Limb (tissue), 2 donors: ENCODE data around the gene ABCG5.

ENCODE experiments used
- DNase-seq, 2 donors: peaks; one replicate each; pipeline ENCODE4 v3.0.0-alpha.2; 2016; ENCODE audit errors: extremely low spot score in 2 of 2

ABCG5 gene

DNA sequence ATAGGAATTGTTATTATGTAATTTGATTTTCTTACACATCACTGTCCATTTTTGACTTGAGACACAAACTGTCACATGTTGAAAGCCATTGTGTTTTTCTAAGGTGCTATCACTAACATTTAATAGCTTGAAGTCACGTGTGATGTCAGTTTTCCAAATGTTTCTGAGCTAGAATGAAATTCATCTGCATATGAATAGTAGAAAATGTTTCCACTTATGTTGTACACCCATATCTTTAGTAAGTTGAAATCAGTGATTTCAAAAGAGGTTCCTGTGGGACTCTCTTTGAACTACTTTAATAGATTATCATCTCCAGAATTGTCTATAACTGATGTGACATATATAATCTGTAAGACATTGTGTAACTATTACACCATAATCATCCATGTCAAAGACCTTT is 27.8 kb downstream of the ABCG5 start:
- no peak for DNase-seq

DNA sequence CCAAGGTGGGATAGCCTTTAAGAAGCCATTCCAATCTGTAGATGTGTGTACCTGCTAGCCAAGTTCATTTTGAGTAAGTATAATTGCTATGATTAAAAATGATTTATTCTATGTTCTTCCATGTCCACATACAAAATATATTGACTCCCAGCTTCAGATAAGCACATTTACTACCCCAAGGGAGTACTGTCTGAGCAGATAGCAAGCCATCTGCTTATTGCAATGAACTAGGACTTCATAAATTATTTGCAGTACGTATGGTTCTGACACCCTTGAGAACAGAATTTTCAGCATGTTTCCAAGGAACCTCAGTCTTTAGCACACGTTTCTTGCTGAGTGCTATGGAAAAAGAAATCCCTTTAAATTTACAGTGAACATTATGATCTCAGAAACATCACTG is 28.2 kb downstream of the ABCG5 start:
- DNase-seq: no peak

DNA sequence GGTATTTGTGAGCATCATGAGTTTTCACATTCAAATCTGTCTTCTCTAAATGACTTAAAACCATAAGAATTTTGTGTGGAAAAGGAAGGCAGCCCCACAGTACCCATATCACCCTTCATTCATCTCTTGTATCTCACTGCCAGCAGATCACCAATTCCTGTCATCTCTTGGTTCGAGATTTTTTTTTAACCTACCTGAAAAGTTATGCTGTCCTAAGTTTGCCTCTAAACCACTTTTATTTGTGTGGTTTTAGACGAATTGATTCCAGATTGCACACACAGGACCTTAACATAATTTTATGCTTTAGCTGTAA is 32.0 kb downstream of the ABCG5 start:
- no peak for DNase-seq

DNA sequence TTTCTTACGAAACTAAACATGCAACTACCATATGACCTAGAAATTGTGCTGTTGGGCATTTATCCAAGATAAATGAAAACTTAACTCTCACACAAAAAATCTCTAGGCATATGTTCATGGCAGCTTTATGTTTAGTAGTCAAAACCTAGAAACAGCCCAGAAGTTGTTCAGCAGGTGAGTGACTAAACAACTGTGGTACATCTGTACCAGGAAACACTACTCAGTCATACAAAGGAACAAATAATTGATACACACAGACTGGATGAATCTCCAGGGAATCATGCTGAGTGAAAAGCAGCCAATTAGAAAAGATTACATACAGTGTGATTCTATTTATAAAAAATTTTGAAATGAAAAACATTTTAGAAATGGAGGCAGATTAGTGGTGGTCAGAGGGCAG is 35.5 kb downstream of the ABCG5 start:
- no peak for DNase-seq

DNA sequence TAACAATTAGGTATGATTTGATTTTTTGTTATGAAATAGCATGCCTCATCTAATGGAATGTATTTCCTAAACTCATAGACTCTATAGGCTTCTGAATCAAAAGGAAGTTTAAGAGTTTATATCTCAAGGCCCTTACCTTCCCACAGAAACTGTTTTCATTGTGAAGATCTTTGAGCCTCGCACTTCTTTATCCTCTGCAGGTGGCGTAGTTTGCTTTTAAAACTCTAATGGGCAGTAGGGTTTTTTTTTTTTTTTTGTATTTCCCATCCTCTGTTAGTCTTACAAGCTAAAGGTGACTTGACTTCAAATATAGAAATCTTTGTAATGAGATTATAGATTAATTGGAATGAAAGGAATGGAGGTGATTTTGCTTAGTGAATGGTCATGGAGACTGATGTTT is 36.5 kb downstream of the ABCG5 start:
- no peak for DNase-seq

DNA sequence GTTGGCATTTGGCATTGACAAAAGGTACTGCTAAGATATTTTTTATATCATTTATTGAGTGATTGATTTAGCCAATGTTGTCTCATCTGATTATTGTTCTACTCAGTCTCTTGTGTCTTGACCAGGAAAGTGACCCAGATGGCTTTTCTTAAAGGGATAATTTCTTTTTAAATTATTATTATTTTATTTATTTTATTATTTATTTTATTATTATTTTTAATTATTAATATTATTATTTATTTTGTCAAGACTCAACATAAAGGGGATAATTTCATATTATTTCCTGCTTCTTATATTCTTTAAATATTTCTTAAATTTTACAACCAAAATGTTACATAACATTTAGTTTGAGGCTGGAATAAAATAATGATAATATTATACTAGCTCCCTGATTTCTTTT is 37.7 kb downstream of the ABCG5 start:
- DNase-seq: no peak

DNA sequence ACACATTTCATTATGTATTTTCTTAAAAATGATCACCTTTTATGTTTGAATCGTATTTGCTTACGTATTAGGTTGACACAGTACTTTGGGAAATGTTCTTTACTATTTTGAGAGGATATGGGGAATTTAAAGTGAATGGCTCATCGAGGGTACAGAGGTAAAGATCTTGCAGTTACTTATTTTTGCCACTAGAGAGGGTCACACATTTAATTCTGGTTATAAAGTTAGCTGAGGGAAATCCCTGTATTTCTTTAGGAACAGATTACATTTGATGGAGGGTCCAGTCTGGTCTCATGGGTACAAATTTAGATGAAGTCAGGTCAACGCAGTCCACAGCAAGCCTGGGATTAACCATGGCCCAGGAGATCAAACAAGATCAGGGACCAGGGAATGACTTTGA is 40.3 kb downstream of the ABCG5 start:
- DNase-seq: no peak

DNA sequence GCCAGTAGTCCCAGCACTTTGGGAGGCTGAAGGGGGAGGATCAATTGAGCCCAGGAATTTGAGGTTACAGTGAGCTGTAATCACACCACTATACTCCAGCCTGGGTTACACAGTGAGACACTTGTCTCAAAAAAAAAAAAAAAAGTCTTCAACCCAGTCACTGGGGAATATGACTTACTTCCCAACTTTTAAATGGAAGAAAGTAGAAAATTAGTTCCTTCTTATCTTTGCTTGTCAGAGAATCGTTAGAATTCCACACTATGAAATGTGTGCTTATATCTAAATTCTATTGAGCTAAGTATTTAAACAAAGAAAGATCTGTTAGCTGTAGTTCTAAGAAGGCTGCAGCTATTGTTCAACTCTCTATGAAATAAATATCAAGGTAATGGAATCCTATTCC is 42.4 kb downstream of the ABCG5 start:
- no peak for DNase-seq

DNA sequence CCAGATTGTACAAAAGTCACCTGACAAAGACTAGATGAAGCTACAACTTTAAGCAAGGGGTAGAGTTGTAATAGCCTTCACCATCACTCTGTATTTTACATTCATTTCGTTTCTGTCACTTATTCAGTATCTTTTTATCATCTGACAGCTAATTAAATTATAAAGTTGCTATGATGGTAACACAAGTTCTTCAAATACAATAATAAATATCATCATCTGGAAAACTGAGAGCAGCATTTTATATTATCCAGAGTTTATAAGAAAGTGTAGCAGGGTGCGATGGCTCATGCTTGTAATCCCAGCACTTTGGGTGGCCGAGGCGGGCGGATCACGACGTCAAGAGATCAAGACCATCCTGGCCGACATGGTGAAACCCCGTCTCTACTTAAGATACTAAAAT is 43.7 kb downstream of the ABCG5 start:
- DNase-seq: no peak

DNA sequence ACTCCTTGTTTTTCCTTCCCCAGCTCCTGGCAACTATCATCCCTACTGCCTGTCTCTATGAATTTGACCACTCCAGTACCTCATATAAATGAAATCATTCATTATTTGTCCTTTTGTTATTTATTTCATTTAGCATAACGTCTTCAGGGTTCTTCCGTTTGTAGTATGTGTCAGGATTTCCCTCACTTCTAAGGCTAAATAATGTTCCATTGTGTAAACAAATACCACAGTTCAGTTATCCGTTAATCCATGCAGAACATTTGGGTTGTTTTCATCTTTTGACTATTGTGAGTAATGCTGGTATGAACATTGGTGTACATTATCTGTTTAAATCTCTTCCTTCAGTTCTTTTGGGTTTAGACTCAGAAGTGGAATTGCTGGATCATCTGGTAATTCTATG is 46.0 kb downstream of the ABCG5 start:
- DNase-seq: no peak

DNA sequence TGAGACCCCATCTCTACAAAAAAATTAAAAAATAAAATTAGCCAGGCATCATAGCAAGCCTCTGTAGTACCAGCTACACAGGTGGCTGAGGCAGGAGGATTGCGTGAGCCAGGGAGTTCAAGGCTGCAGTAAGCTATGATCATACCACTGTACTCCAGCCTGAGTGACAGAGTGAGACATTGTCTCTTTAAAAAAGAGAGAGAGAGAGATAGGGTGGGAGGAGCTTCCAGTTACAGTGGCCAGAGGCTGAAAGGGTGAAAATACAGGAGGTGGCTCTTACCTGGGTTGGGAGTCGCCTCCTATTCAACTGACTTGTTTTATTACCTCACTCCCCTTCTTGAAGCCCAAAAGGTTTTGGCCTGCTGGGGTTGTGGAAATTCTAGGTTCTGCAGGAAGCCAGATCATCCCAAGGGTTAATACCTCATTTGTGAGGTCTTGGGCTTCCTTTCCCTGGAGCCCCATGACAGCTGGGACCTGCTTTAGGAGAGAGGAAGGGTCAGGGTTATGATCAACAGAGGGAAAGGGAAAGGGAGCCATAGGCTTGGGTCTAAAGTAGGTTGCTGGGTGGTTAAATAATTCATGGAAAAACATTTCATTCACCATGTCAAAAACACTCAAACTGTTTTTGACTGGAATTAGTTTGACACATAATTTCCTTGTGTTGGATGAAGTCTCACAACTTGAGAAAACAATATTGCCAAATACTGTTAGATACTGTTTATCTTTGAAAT is 47.4 kb downstream of the ABCG5 start:
- no peak for DNase-seq

DNA sequence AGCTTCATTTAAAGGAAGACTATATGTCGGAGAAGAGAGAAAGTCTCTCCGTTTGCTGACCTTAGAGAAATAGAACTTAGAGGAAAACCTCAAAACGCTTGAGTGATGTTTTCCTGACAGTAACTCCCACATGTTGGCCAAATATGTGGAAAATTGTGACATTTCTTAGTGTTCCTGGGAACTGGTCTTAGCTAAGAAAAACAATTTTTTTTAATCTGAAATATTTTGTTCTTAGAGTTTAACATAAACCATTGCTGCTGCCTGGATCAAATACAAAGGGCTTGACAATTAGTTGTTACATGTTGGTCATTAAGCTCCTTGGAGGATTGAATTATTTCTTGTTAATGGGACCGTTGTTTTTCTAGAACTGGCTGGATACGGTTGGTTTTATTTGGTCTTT is 48.5 kb downstream of the ABCG5 start:
- DNase-seq: no peak

DNA sequence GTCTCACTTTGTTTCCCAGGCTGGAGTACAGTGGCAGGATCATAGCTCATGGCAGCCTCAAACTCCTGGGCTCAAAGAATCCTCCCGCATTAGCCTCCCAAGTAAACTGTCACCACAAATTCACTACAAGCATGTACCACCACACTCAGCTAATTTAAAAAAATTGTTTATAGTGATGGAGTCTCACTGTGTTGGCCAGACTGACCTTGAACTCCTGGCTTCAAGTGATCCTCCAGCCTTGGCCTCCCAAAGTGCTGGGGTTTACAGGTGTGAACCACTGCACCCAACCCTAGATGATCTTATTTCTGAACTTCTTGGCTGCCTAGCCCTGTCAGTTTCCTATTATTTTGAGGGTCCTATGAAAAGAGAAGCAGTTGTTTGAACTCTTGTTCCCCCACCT is 50.0 kb downstream of the ABCG5 start:
- no peak for DNase-seq

DNA sequence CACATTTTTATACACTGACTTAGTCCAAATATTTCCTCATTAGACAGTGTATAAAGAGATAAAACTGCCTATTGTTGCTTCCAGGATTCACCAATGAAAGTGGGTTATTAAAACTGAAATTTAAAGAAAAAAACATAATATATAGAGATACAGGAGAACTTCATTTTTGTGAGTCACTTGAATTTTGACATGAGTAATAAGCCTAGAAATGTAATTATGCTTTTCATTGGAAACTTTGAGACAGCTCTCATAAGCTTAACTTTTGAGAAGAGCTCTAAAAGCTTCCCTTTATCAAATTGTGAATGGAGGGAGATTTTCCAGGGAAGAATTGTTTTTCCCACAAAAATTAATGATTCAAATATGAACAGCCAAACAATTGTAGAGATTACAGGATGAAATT is 50.7 kb downstream of the ABCG5 start:
- DNase-seq: no peak

DNA sequence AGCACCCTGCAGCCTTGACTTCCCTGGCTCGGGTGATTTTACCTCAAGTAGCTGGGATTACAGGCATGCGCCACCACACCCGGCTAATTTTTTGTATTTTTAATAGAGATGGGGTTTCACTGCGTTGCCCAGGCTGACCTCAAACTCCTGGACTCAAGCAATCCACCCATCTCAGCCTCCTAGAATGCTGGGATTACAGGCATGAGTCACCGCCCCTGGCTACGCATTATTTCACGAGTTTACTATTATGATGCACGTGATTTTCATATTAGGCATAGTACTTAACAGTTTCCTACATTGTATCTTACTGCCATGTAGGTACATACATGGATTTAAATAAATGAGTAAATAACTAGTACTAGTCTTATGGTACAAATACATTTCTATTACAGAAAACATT is 60.4 kb downstream of the ABCG5 start:
- DNase-seq: no peak

DNA sequence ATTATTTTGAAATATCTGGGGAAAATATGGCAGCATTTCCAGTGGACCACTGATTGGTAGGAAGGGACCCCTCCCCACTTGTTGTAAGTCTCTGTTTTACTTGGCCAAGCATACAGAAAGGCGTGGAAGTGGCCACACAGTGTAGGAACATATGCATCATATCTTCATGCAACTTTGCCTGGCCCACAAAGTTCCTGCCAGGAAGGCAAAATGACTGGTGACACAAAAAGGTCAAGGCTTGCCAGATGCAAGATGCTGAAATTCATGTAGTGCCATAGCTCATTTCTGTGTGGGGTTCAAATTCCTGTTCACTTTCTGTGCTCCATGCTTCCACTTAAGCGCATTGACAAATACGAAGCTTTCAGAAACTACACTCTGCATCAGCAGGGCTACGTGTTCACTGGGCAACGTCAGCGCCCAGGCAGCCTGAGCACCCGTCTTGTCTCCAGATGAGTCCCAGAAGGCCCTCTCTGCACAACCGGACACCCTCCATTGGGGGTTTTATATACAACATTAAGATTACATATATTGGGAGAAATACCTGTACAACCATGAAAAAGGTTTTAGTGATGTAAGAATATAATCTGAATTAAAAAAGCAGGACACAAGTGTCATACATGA is 61.2 kb downstream of the ABCG5 start:
- DNase-seq: no peak

DNA sequence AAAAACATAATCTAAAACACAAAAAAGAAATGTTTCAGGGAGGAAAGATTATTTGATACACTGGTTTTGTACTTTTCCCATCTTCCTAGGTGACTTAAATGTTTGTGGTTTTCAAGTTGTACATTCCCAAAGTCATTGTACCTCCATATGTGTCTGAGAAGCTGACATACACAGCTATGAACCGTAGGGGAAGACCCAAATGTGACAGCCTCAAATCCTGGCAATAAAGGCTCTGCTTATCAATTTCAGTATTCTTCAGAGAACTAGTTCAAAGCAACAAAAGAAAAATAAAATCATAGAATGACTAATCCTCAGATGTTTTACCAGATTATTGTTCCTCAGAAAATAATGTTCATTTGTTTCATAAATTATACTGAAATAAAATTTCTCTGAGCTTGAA is 62.3 kb downstream of the ABCG5 start:
- DNase-seq: no peak

DNA sequence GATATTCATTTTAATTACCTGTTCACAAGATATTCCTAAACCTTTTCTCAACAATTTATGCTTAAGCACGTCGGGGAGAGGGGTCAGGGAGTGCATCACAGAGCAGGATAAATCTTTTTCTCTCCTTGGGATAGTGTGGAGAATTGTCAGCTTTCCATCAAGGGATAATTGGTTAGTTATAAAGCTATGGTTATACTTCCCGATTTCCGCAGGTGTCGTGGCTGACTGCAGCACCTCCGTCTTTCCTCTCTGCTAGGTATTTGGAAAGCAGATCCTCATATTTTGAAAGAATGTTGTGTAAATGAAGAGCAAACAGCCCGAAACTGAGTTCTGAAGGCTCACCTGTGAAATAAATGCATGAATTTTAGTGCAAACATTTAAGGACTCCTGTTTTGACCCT is 64.0 kb downstream of the ABCG5 start:
- no peak for DNase-seq

DNA sequence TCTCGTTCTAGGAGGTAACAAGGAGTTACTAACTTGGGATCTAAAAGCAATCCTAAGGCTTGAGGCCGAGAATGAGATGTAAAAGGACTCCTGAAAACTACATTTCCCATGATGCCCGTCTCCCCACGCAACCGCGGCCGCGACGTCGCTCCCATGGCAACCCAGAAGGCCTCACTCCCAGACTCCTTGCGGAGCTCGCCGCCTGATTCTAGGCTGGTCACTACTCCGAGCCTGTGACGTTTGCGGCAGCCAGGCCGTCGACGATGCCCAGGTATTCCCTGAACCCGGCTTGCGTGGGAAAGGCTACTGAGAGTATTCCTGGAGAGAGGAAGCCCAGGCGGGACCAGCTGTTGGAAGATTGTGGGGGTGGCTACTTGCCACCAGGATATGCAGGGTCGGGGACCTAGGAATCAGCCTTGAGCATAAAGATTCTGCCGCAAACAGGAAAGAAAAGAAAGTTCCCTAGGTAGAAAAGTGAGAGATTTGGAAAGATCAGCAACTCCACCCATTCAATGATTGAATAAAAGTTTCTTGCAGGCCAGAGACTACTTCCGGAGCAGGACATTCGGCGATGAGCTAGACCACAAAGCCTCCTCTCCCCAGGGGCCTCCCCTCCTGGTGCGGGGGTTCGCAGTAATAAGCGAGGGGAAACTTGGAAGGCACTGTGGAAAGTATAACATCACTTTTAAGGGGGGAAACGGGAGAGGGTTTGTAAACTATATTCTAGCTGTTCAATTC is 64.6 kb downstream of the ABCG5 start, which contains the start of gene DYNC2LI1:
Gene DYNC2LI1 (plus strand): TSS at position 164 of the 738 bp plus-strand sequence. CDS start 100 bp downstream, at position 264.
- peak; percentile 91 to 97 for DNase-seq

DNA sequence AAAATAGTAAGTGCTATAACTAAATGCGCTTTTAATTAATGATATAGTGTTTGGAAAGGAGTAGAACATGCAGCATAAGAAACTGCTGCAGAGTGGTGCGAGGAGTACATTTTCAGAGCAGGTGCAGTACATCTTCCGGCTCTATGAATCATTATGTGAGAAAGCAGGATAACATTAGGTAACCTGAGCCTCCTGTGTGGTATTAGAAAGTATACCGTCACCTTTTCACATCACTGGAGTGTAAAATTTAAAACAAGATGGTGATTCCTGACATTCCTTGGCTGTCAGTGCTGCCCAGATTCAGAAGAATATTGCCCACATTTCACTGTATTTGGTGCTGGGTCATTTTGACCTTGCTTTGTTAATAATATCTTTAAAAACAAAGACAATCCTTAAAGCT is 72.6 kb downstream of the ABCG5 start:
- DNase-seq: no peak

DNA sequence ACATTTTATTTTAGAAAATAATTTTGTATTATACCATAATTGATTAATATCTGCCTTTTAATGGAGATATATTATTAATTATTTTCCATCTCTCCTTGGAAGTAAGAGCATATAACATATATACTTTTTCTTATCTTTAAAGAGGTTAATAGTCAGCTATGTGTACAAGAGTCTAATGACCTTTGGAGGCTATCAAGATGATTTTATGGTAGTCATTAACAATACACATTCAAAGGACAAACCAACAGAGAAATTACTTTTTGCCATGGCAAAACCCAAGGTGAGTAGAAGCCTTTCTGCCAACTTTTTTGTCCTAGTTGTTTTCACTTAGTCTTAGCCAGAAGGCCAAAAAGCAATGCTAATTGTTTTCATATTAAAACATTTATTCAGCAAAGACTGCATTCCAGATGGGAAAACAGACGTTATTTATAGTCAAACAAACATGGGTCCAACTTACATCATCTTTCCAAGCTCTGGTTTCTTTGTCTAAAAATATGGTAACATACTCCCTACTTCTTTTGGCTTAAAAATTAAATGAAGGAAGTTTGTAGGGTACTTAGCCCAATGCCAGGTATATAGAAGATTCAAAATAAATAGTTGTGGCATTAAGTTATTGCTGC is 74.4 kb downstream of the ABCG5 start:
- DNase-seq: peak in 1 of 2 donors; percentile 8

DNA sequence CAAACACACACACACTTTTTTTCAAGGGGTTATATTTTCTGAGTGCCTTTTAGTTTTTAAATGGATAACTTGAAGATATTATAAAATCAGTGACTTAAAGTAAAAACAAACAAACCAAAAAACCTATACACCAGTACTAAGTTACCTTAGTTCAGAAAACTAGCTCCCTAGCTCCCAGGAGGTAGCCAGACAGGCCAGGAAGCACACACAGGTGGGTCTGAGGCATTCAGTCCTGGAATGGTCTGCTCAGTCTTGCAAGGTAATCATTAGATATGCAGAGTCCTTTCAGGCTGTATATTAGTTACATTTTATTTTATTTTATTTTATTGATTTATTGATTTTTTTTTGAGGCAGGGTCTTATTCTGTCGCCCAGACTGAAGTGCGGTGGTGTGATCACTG is 75.5 kb downstream of the ABCG5 start:
- no peak for DNase-seq
